Parathyroid adenoma (tissue), 2 donors: ENCODE data around the gene MRPL46.

Source experiments
- H2AFZ ChIP-seq: fragments of 300-600 bp; sonication (generic); one replicate; pipeline ENCODE4 v1.7.0; 2017; ENCODE audit warnings: antibody characterized with exemption, mild to moderate bottlenecking
- H3K27ac ChIP-seq: fragments of 300-600 bp; sonication (generic); one replicate; pipeline ENCODE4 v1.7.0; 2017
- H3K27me3 ChIP-seq: fragments of 300-600 bp; sonication (generic); one replicate; pipeline ENCODE4 v1.7.0; 2017; ENCODE audit warnings: low read length; ENCODE audit not compliant: control insufficient read depth, insufficient read depth
- H3K36me3 ChIP-seq: fragments of 300-600 bp; sonication (generic); one replicate; pipeline ENCODE4 v1.7.0; 2017; ENCODE audit warnings: low read length; ENCODE audit not compliant: control insufficient read depth, insufficient read depth
- H3K4me1 ChIP-seq: fragments of 300-600 bp; sonication (generic); one replicate; pipeline ENCODE4 v1.7.0; 2017; ENCODE audit warnings: control low read depth
- H3K4me2 ChIP-seq: fragments of 300-600 bp; sonication (generic); one replicate; pipeline ENCODE4 v1.7.0; 2017; ENCODE audit warnings: low read length
- H3K4me3 ChIP-seq: fragments of 300-600 bp; sonication (generic); one replicate; pipeline ENCODE4 v1.7.0; 2017; ENCODE audit warnings: low read depth, low read length
- H3K79me2 ChIP-seq: fragments of 300-600 bp; sonication (generic); one replicate; pipeline ENCODE4 v1.7.0; 2017; ENCODE audit warnings: control low read depth
- H3K9ac ChIP-seq: fragments of 300-600 bp; sonication (generic); one replicate; pipeline ENCODE4 v1.7.0; 2017; ENCODE audit warnings: mild to moderate bottlenecking
- H3K9me3 ChIP-seq: fragments of 300-600 bp; sonication (generic); one replicate; pipeline ENCODE4 v1.7.0; 2017; ENCODE audit warnings: low read length; ENCODE audit not compliant: control insufficient read depth
- CTCF ChIP-seq: fragments of 300-600 bp; sonication (generic); IDR thresholded peaks from one replicate; pipeline ENCODE4 v1.7.0; 2017; ENCODE audit warnings: antibody characterized with exemption, mild to moderate bottlenecking
- donor health status: primary hyperparathyroidism.

The MRPL46 gene

GRCh38 chr15:88431441-88431840 is 35.7 kb downstream of the MRPL46 start:
- no peak overlapping the region for H3K4me3 ChIP-seq
- H3K27ac ChIP-seq = no peak overlapping the region
- no peaks in the 10 kb centered on the region for H3K4me1 ChIP-seq
- H3K9ac ChIP-seq = no peak overlapping the region
- no peak for TF ChIP-seq CTCF
- no peaks in the 10 kb centered on the region for H3K9me3 ChIP-seq
- H3K36me3 ChIP-seq = no peaks in the 10 kb centered on the region
- no peaks in the 10 kb centered on the region for H3K79me2 ChIP-seq
- no peak overlapping the region for H2AFZ ChIP-seq
- H3K27me3 ChIP-seq = no peaks in the 10 kb centered on the region
- H3K4me2 ChIP-seq = no peak overlapping the region

- Histone ChIP-seq H3K9ac (no peak overlapping the region), H3K79me2 (no peaks in the 10 kb centered on the region), H3K4me1 (no peaks in the 10 kb centered on the region), H3K4me2 (no peak overlapping the region), H3K27me3 (no peaks in the 10 kb centered on the region), H2AFZ (no peak overlapping the region), H3K4me3 (no peak overlapping the region), H3K9me3 (no peaks in the 10 kb centered on the region), H3K36me3 (no peaks in the 10 kb centered on the region), H3K27ac (no peak overlapping the region)
- no peak for TF ChIP-seq CTCF
Observed at GRCh38 chr15:88430051-88430450, 37.1 kb downstream of the MRPL46 start.

- H3K27ac ChIP-seq = no peak overlapping the region
- H3K9me3 ChIP-seq = no peaks in the 10 kb centered on the region
- no peak for TF ChIP-seq CTCF
- no peak overlapping the region for H3K9ac ChIP-seq
- H3K79me2 ChIP-seq = no peaks in the 10 kb centered on the region
- no peak overlapping the region for H3K4me2 ChIP-seq
- H3K4me3 ChIP-seq = no peak overlapping the region
- no peaks in the 10 kb centered on the region for H3K36me3 ChIP-seq
- H2AFZ ChIP-seq = no peak overlapping the region
- no peaks in the 10 kb centered on the region for H3K27me3 ChIP-seq
- no peaks in the 10 kb centered on the region for H3K4me1 ChIP-seq
Observed at GRCh38 chr15:88428805-88429605, 38.2 kb downstream of the MRPL46 start.

GRCh38 chr15:88428053-88428452 is 39.1 kb downstream of the MRPL46 start:
- Histone ChIP-seq H3K4me3 (no peak overlapping the region), H3K79me2 (no peaks in the 10 kb centered on the region), H3K27ac (no peak overlapping the region), H3K9me3 (no peaks in the 10 kb centered on the region), H3K36me3 (no peaks in the 10 kb centered on the region), H3K9ac (no peak overlapping the region), H2AFZ (no peak overlapping the region), H3K4me2 (no peak overlapping the region), H3K27me3 (no peaks in the 10 kb centered on the region), H3K4me1 (no peaks in the 10 kb centered on the region)
- TF ChIP-seq CTCF = no peak

- no peak overlapping the region for H3K27ac ChIP-seq
- no peak overlapping the region for H3K9ac ChIP-seq
- no peak overlapping the region for H3K4me2 ChIP-seq
- no peak overlapping the region for H3K4me3 ChIP-seq
- H3K9me3 ChIP-seq = no peaks in the 10 kb centered on the region
- TF ChIP-seq CTCF = no peak
- no peaks in the 10 kb centered on the region for H3K79me2 ChIP-seq
- no peaks in the 10 kb centered on the region for H3K36me3 ChIP-seq
- no peak overlapping the region for H2AFZ ChIP-seq
- no peaks in the 10 kb centered on the region for H3K27me3 ChIP-seq
- H3K4me1 ChIP-seq = no peaks in the 10 kb centered on the region
Observed at GRCh38 chr15:88426304-88426703, 40.9 kb downstream of the MRPL46 start.
